ENCODE measurements around the gene GOLGA8R. TPM values are rescaled to one million over a fixed set of nuclear protein-coding genes. Genes with fewer than 3 reads are reported as not detected.
A peak's percentile ranks its signal among the peaks of the same experiment; 100 is the strongest.
"Not testable (repeated sequence)": the region's sequence is repeated elsewhere in the genome, so short reads cannot be mapped to it uniquely, and the experiment has no call there.

GOLGA8R gene
- total RNA-seq: 4.3 TPM
- long read RNA-seq, partial matches to known transcripts: 1 of 1 reads
- long read RNA-seq, other reads (novel, unspliced or antisense): 0 of 1 reads

- DNase-seq; ATAC-seq (ENCODE audit: poor library complexity); intact Hi-C loops (cut with DNase I): not testable (repeated sequence)
These were observed at the start of gene GOLGA8R for GRCh38 chr15:30414160-30414559. Gene GOLGA8R (minus strand): TSS chr15:30414260. CDS start chr15:30414162, 98 bp downstream.

GRCh38 chr15:30463849-30464248, 49.8 kb upstream of the GOLGA8R start:
- DNase-seq; ATAC-seq (ENCODE audit: poor library complexity); intact Hi-C loops (cut with DNase I): not testable (repeated sequence)

GRCh38 chr15:30462176-30462575, 48.1 kb upstream of the GOLGA8R start:
- DNase-seq; ATAC-seq (ENCODE audit: poor library complexity); intact Hi-C loops (cut with DNase I): not testable (repeated sequence)

- ATAC-seq (ENCODE audit: poor library complexity); intact Hi-C loops (cut with DNase I); DNase-seq: not testable (repeated sequence)
These were observed 38.6 kb upstream of the GOLGA8R start for GRCh38 chr15:30452702-30453101.

GRCh38 chr15:30438348-30438747, 24.3 kb upstream of the GOLGA8R start:
- ATAC-seq (ENCODE audit: poor library complexity); intact Hi-C loops (cut with DNase I); DNase-seq: not testable (repeated sequence)

- DNase-seq; ATAC-seq (ENCODE audit: poor library complexity); intact Hi-C loops (cut with DNase I): not testable (repeated sequence)
These were observed 21.8 kb upstream of the GOLGA8R start for GRCh38 chr15:30435878-30436277.

- ATAC-seq (ENCODE audit: poor library complexity); intact Hi-C loops (cut with DNase I); DNase-seq: not testable (repeated sequence)
These were observed 6.7 kb upstream of the GOLGA8R start for GRCh38 chr15:30420723-30421122.

- DNase-seq; intact Hi-C loops (cut with DNase I); ATAC-seq (ENCODE audit: poor library complexity): not testable (repeated sequence)
These were observed 6.4 kb downstream of the GOLGA8R start for GRCh38 chr15:30407636-30408035.

GRCh38 chr15:30398988-30399387, 15.1 kb downstream of the GOLGA8R start:
- ATAC-seq (ENCODE audit: poor library complexity); intact Hi-C loops (cut with DNase I): not testable (repeated sequence)
- peak; percentile 84 for DNase-seq

GRCh38 chr15:30393664-30393991, 20.4 kb downstream of the GOLGA8R start:
- peak; percentile 43 for ATAC-seq (ENCODE audit: poor library complexity)
- DNase-seq; intact Hi-C loops (cut with DNase I): not testable (repeated sequence)

- ATAC-seq (ENCODE audit: poor library complexity): peak; percentile 85
- DNase-seq; intact Hi-C loops (cut with DNase I): not testable (repeated sequence)
These were observed 21.0 kb downstream of the GOLGA8R start, which contains the start of gene CHRFAM7A for GRCh38 chr15:30392766-30393663. Gene CHRFAM7A (minus strand): TSS chr15:30393540. CDS start chr15:30383351, 10,189 bp downstream.

GRCh38 chr15:30386318-30386887, 27.7 kb downstream of the GOLGA8R start:
- intact Hi-C loops (cut with DNase I); ATAC-seq (ENCODE audit: poor library complexity): not testable (repeated sequence)

GRCh38 chr15:30377082-30377413, 37.0 kb downstream of the GOLGA8R start:
- intact Hi-C loops (cut with DNase I); DNase-seq; ATAC-seq (ENCODE audit: poor library complexity): not testable (repeated sequence)

More at GRCh38 chr15:30386318-30386887, 27.7 kb downstream of the GOLGA8R start:
- DNase-seq: not testable (repeated sequence)

GRCh38 chr15:30376375-30377081, 37.5 kb downstream of the GOLGA8R start:
- ATAC-seq (ENCODE audit: poor library complexity); DNase-seq; intact Hi-C loops (cut with DNase I): not testable (repeated sequence)

GRCh38 chr15:30375872-30376271, 38.2 kb downstream of the GOLGA8R start:
- DNase-seq; ATAC-seq (ENCODE audit: poor library complexity); intact Hi-C loops (cut with DNase I): not testable (repeated sequence)

- DNase-seq; intact Hi-C loops (cut with DNase I); ATAC-seq (ENCODE audit: poor library complexity): not testable (repeated sequence)
These were observed 39.2 kb downstream of the GOLGA8R start for GRCh38 chr15:30374862-30375261.

- DNase-seq; intact Hi-C loops (cut with DNase I); ATAC-seq (ENCODE audit: poor library complexity): not testable (repeated sequence)
These were observed 45.8 kb downstream of the GOLGA8R start for GRCh38 chr15:30368271-30368670.

- ATAC-seq (ENCODE audit: poor library complexity); intact Hi-C loops (cut with DNase I): not testable (repeated sequence)
- peak; percentile 32 for DNase-seq
These were observed 46.8 kb downstream of the GOLGA8R start for GRCh38 chr15:30367246-30367645.
